ENCODE results near the gene CCT4. TPM values are rescaled to one million over a fixed set of nuclear protein-coding genes. Genes with fewer than 3 reads are reported as not detected.

CCT4 gene
- polyA plus RNA-seq, 1 donor (not counting 4 experiments of a cell fraction or from before 2014, with no cell fraction given), result 227 TPM

DNA sequence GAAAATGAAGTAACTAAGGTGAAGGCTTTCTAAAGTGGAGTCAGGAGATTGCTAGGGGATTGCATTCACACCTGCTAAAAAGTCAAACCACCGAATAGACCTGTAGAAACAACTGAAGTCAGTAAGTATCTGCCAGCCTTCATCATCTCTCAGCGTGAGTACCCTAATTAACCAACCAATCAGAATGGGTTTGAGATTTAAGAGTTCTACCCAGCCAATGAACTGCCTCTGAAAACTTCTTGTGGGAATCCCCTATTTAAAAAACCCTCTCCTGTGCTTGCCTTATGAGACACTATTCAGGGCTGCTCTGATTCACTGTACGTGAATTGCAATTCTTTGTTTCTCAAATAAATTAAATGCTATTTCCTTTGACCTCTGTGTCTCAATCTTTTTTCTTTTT is 31.2 kb downstream of the CCT4 start:
- Histone ChIP-seq H3K4me3 (ENCODE audit: control insufficient read depth in 2 of 3, extremely low read depth in 1 of 3, insufficient read depth in 2 of 3, low read depth in 1 of 3, low read length in 3 of 3) (no peak overlapping the region), H3K79me2 (ENCODE audit: control insufficient read depth, insufficient read depth, low read length) (no peaks in the 10 kb centered on the region), H3K4me1 (ENCODE audit: control insufficient read depth, extremely low read depth, insufficient read depth, low read length) (peaks cover 14% of the 10 kb centered on the region), H4K20me1 (ENCODE audit: control insufficient read depth, extremely low read depth, insufficient read depth, low read length) (no peaks in the 10 kb centered on the region), H2AFZ (ENCODE audit: control insufficient read depth, low read length) (no peak overlapping the region), H3K27me3 (ENCODE audit: control insufficient read depth, extremely low read depth, insufficient read depth, low read length) (no peaks in the 10 kb centered on the region), H3K27ac (ENCODE audit: control insufficient read depth, insufficient read depth, low read length) (no peak overlapping the region), H3K9me3 (ENCODE audit: control insufficient read depth, low read depth, low read length) (no peaks in the 10 kb centered on the region), H3K9me1 (ENCODE audit: control insufficient read depth, extremely low read depth, insufficient read depth, low read length) (no peaks in the 10 kb centered on the region), H3K9ac (ENCODE audit: control insufficient read depth, extremely low read depth, insufficient read depth, low read length) (no peak overlapping the region), H3K4me2 (ENCODE audit: control insufficient read depth, extremely low read depth, insufficient read depth, low read depth, low read length) (no peak overlapping the region), H3K36me3 (ENCODE audit: control insufficient read depth in 2 of 2, extremely low read depth in 1 of 2, insufficient read depth in 2 of 2, low read length in 2 of 2) (no peaks in the 10 kb centered on the region)
- TF ChIP-seq EZH2 (IDR thresholded peaks at IDR 0.05; ENCODE audit: low read length), result no peak
- TF ChIP-seq, protein P1, sequence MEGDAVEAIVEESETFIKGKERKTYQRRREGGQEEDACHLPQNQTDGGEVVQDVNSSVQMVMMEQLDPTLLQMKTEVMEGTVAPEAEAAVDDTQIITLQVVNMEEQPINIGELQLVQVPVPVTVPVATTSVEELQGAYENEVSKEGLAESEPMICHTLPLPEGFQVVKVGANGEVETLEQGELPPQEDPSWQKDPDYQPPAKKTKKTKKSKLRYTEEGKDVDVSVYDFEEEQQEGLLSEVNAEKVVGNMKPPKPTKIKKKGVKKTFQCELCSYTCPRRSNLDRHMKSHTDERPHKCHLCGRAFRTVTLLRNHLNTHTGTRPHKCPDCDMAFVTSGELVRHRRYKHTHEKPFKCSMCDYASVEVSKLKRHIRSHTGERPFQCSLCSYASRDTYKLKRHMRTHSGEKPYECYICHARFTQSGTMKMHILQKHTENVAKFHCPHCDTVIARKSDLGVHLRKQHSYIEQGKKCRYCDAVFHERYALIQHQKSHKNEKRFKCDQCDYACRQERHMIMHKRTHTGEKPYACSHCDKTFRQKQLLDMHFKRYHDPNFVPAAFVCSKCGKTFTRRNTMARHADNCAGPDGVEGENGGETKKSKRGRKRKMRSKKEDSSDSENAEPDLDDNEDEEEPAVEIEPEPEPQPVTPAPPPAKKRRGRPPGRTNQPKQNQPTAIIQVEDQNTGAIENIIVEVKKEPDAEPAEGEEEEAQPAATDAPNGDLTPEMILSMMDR (optimal IDR thresholded peaks at IDR 0.05 in 1 of 3, IDR thresholded peaks at IDR 0.05 in 1 of 3, conservative IDR thresholded peaks at IDR 0.05 in 1 of 3; ENCODE audit: extremely low read depth in 1 of 3, insufficient read depth in 2 of 3, low read length in 3 of 3), result no peak
- dilution Hi-C loops (cut with MboI; ENCODE audit: extremely low pct_ligation_motif_present, low sequenced_read_pairs), result no loop called here
- FAIRE-seq (no peak), DNase-seq (ENCODE audit: low read depth, low spot score) (no peak)

- Histone ChIP-seq H3K27ac (ENCODE audit: control insufficient read depth, insufficient read depth, low read length) (peak overlapping the region; percentile 51), H3K79me2 (ENCODE audit: control insufficient read depth, insufficient read depth, low read length) (no peaks in the 10 kb centered on the region), H3K4me1 (ENCODE audit: control insufficient read depth, extremely low read depth, insufficient read depth, low read length) (peaks cover 14% of the 10 kb centered on the region), H2AFZ (ENCODE audit: control insufficient read depth, low read length) (peak overlapping the region; percentile 68), H3K4me2 (ENCODE audit: control insufficient read depth, extremely low read depth, insufficient read depth, low read depth, low read length) (peak overlapping the region; percentile 94), H4K20me1 (ENCODE audit: control insufficient read depth, extremely low read depth, insufficient read depth, low read length) (no peaks in the 10 kb centered on the region), H3K27me3 (ENCODE audit: control insufficient read depth, extremely low read depth, insufficient read depth, low read length) (no peaks in the 10 kb centered on the region), H3K9me3 (ENCODE audit: control insufficient read depth, low read depth, low read length) (no peaks in the 10 kb centered on the region), H3K4me3 (ENCODE audit: control insufficient read depth in 2 of 3, extremely low read depth in 1 of 3, insufficient read depth in 2 of 3, low read depth in 1 of 3, low read length in 3 of 3) (peak overlapping the region; percentile 65 to 93 (median 81)), H3K36me3 (ENCODE audit: control insufficient read depth in 2 of 2, extremely low read depth in 1 of 2, insufficient read depth in 2 of 2, low read length in 2 of 2) (no peaks in the 10 kb centered on the region), H3K9ac (ENCODE audit: control insufficient read depth, extremely low read depth, insufficient read depth, low read length) (peak overlapping the region; percentile 69), H3K9me1 (ENCODE audit: control insufficient read depth, extremely low read depth, insufficient read depth, low read length) (no peaks in the 10 kb centered on the region)
- TF ChIP-seq, protein P1 (optimal IDR thresholded peaks at IDR 0.05 in 1 of 3, IDR thresholded peaks at IDR 0.05 in 1 of 3, conservative IDR thresholded peaks at IDR 0.05 in 1 of 3; ENCODE audit: extremely low read depth in 1 of 3, insufficient read depth in 2 of 3, low read length in 3 of 3), result peak in 1 of 3 experiments; percentile 7
- TF ChIP-seq EZH2 (IDR thresholded peaks at IDR 0.05; ENCODE audit: low read length), result no peak
- no peak for DNase-seq (ENCODE audit: low read depth, low spot score)
- FAIRE-seq, result no peak
- dilution Hi-C loops (cut with MboI; ENCODE audit: extremely low pct_ligation_motif_present, low sequenced_read_pairs), result no loop called here
Measured at GRCh38 chr2:61855318-61855613, 33.2 kb downstream of the CCT4 start.

Data from keratinocyte (primary cell).